COLO668 (cell line): Measurements from ENCODE around the gene PRORP.
"Not testable (repeated sequence)": the region's sequence is repeated elsewhere in the genome, so short reads cannot be mapped to it uniquely, and the experiment has no call there.

Experiments
- DNase-seq: peaks from one replicate; lab custom pipeline; 2025; ENCODE audit not compliant: unreplicated experiment; lab: John Stamatoyannopoulos, UW

Gene PRORP

GRCh38 chr14:35121887-35122695, at the start of gene PRORP, which contains the start of gene PPP2R3C:
PRORP (plus strand) TSS chr14:35122552; CDS start chr14:35123246, 694 bp downstream.
PPP2R3C (minus strand) TSS chr14:35121990; CDS start chr14:35121959, 31 bp downstream.
- peak; percentile 96 for DNase-seq

GRCh38 chr14:35073486-35073885, 48.9 kb upstream of the PRORP start:
- DNase-seq, result no peak

GRCh38 chr14:35078082-35078481, 44.3 kb upstream of the PRORP start:
- no peak for DNase-seq

- no peak for DNase-seq
These were observed 42.6 kb upstream of the PRORP start for GRCh38 chr14:35079742-35080141.

GRCh38 chr14:35083530-35084150, 38.7 kb upstream of the PRORP start:
- no peak for DNase-seq

- DNase-seq, result no peak
These were observed 36.9 kb upstream of the PRORP start for GRCh38 chr14:35085441-35085840.

GRCh38 chr14:35088514-35088913, 33.8 kb upstream of the PRORP start:
- no peak for DNase-seq

GRCh38 chr14:35094645-35095044, 27.7 kb upstream of the PRORP start:
- not testable (repeated sequence) for DNase-seq

- no peak for DNase-seq
These were observed 14.5 kb upstream of the PRORP start for GRCh38 chr14:35107866-35108265.

GRCh38 chr14:35112641-35113040, 9.7 kb upstream of the PRORP start:
- DNase-seq, result no peak

GRCh38 chr14:35113308-35113950, 8.9 kb upstream of the PRORP start:
- no peak for DNase-seq

- DNase-seq, result no peak
These were observed 8.3 kb upstream of the PRORP start for GRCh38 chr14:35114036-35114435.

GRCh38 chr14:35116242-35116641, 6.1 kb upstream of the PRORP start:
- DNase-seq, result no peak

GRCh38 chr14:35117112-35117511, 5.2 kb upstream of the PRORP start:
- DNase-seq, result no peak

GRCh38 chr14:35121026-35121886, 1.1 kb upstream of the PRORP start:
- DNase-seq, result no peak

- DNase-seq, result peak; percentile 57
These were observed 490 bp downstream of the PRORP start for GRCh38 chr14:35122696-35123387.

- no peak for DNase-seq
These were observed 994 bp downstream of the PRORP start for GRCh38 chr14:35123388-35123703.

- DNase-seq, result no peak
These were observed 1.8 kb downstream of the PRORP start for GRCh38 chr14:35124127-35124526.

GRCh38 chr14:35133542-35134328, 11.4 kb downstream of the PRORP start:
- no peak for DNase-seq
